ENCODE measurements around the gene UGT2B7. TPM values are rescaled to one million over a fixed set of nuclear protein-coding genes. Genes with fewer than 3 reads are reported as not detected.

The UGT2B7 gene
- total and polyA plus RNA-seq, 2 donors (not counting 1 experiment from before 2014, with no cell fraction given): not detected

GRCh38 chr4:69058410-69059059 is 37.7 kb upstream of the UGT2B7 start:
- no peak overlapping the region for H3K4me3 ChIP-seq (replicated peaks in 1 of 4; ENCODE audit: control extremely low read depth in 1 of 4, insufficient read depth in 1 of 4, low read depth in 3 of 4, low read length in 4 of 4)
- H3K4me1 ChIP-seq (ENCODE audit: control insufficient read depth, extremely low read depth, insufficient read depth, low read length): no peaks in the 10 kb centered on the region
- H3K27me3 ChIP-seq (ENCODE audit: control insufficient read depth, insufficient read depth, low read length): no peaks in the 10 kb centered on the region
- no peak overlapping the region for H3K27ac ChIP-seq (ENCODE audit: insufficient read depth, low read length)
- DNase-seq (ENCODE audit: low read depth in 2 of 2): no peak
- H2AFZ ChIP-seq (ENCODE audit: low read length): no peak overlapping the region
- H3K79me2 ChIP-seq (ENCODE audit: control insufficient read depth, insufficient read depth, low read length): no peaks in the 10 kb centered on the region
- no peaks in the 10 kb centered on the region for H3K9me3 ChIP-seq (ENCODE audit: control insufficient read depth, insufficient read depth, low read depth, low read length)
- no peak overlapping the region for H3K9ac ChIP-seq (ENCODE audit: insufficient read depth, low read length)
- no peaks in the 10 kb centered on the region for H4K20me1 ChIP-seq (ENCODE audit: control insufficient read depth, extremely low read depth, insufficient read depth, low read length)
- H3K36me3 ChIP-seq (ENCODE audit: control insufficient read depth, insufficient read depth, low read length): no peaks in the 10 kb centered on the region
- TF ChIP-seq EZH2 (IDR thresholded peaks at IDR 0.05; ENCODE audit: low read length, missing control alignments): no peak
- no peak for TF ChIP-seq CTCF (conservative IDR thresholded peaks at IDR 0.05 in 1 of 2, IDR thresholded peaks at IDR 0.05 in 1 of 2; ENCODE audit: low read depth in 1 of 2, low read length in 2 of 2)
- no peak overlapping the region for H3K4me2 ChIP-seq (ENCODE audit: extremely low read depth, insufficient read depth, low read length)

GRCh38 chr4:69060651-69061308 is 35.5 kb upstream of the UGT2B7 start:
- no peaks in the 10 kb centered on the region for H3K36me3 ChIP-seq (ENCODE audit: control insufficient read depth, insufficient read depth, low read length)
- H3K27me3 ChIP-seq (ENCODE audit: control insufficient read depth, insufficient read depth, low read length): no peaks in the 10 kb centered on the region
- H3K27ac ChIP-seq (ENCODE audit: insufficient read depth, low read length): no peak overlapping the region
- no peak overlapping the region for H3K4me2 ChIP-seq (ENCODE audit: extremely low read depth, insufficient read depth, low read length)
- TF ChIP-seq CTCF (conservative IDR thresholded peaks at IDR 0.05 in 1 of 2, IDR thresholded peaks at IDR 0.05 in 1 of 2; ENCODE audit: low read depth in 1 of 2, low read length in 2 of 2) (no peak), EZH2 (IDR thresholded peaks at IDR 0.05; ENCODE audit: low read length, missing control alignments) (no peak)
- no peak overlapping the region for H3K4me3 ChIP-seq (replicated peaks in 1 of 4; ENCODE audit: control extremely low read depth in 1 of 4, insufficient read depth in 1 of 4, low read depth in 3 of 4, low read length in 4 of 4)
- no peaks in the 10 kb centered on the region for H4K20me1 ChIP-seq (ENCODE audit: control insufficient read depth, extremely low read depth, insufficient read depth, low read length)
- H3K4me1 ChIP-seq (ENCODE audit: control insufficient read depth, extremely low read depth, insufficient read depth, low read length): no peaks in the 10 kb centered on the region
- no peak for DNase-seq (ENCODE audit: low read depth in 2 of 2)
- no peak overlapping the region for H2AFZ ChIP-seq (ENCODE audit: low read length)
- no peaks in the 10 kb centered on the region for H3K9me3 ChIP-seq (ENCODE audit: control insufficient read depth, insufficient read depth, low read depth, low read length)
- H3K79me2 ChIP-seq (ENCODE audit: control insufficient read depth, insufficient read depth, low read length): no peaks in the 10 kb centered on the region
- no peak overlapping the region for H3K9ac ChIP-seq (ENCODE audit: insufficient read depth, low read length)

- Histone ChIP-seq H3K9ac (ENCODE audit: insufficient read depth, low read length) (no peak overlapping the region), H3K27me3 (ENCODE audit: control insufficient read depth, insufficient read depth, low read length) (no peaks in the 10 kb centered on the region), H3K36me3 (ENCODE audit: control insufficient read depth, insufficient read depth, low read length) (no peaks in the 10 kb centered on the region), H3K79me2 (ENCODE audit: control insufficient read depth, insufficient read depth, low read length) (no peaks in the 10 kb centered on the region), H2AFZ (ENCODE audit: low read length) (no peak overlapping the region), H3K4me1 (ENCODE audit: control insufficient read depth, extremely low read depth, insufficient read depth, low read length) (no peaks in the 10 kb centered on the region), H3K4me2 (ENCODE audit: extremely low read depth, insufficient read depth, low read length) (no peak overlapping the region), H3K4me3 (replicated peaks in 1 of 4; ENCODE audit: control extremely low read depth in 1 of 4, insufficient read depth in 1 of 4, low read depth in 3 of 4, low read length in 4 of 4) (no peak overlapping the region), H3K27ac (ENCODE audit: insufficient read depth, low read length) (no peak overlapping the region), H3K9me3 (ENCODE audit: control insufficient read depth, insufficient read depth, low read depth, low read length) (no peaks in the 10 kb centered on the region), H4K20me1 (ENCODE audit: control insufficient read depth, extremely low read depth, insufficient read depth, low read length) (no peaks in the 10 kb centered on the region)
- no peak for DNase-seq (ENCODE audit: low read depth in 2 of 2)
- TF ChIP-seq EZH2 (IDR thresholded peaks at IDR 0.05; ENCODE audit: low read length, missing control alignments) (no peak), CTCF (conservative IDR thresholded peaks at IDR 0.05 in 1 of 2, IDR thresholded peaks at IDR 0.05 in 1 of 2; ENCODE audit: low read depth in 1 of 2, low read length in 2 of 2) (no peak)
Observed at GRCh38 chr4:69064391-69064790, 31.9 kb upstream of the UGT2B7 start.

Data from fibroblast of lung (primary cell).